GM19395 (cell line): Measurements from ENCODE around the gene FRS3.

ENCODE experiments used
- ATAC-seq: cut with Tn5 transposase; IDR thresholded peaks from one replicate; pipeline ENCODE4 v1.9.1; 2021; ENCODE audit warnings: mild to moderate bottlenecking, moderate library complexity; ENCODE audit not compliant: unreplicated experiment

FRS3 gene

DNA sequence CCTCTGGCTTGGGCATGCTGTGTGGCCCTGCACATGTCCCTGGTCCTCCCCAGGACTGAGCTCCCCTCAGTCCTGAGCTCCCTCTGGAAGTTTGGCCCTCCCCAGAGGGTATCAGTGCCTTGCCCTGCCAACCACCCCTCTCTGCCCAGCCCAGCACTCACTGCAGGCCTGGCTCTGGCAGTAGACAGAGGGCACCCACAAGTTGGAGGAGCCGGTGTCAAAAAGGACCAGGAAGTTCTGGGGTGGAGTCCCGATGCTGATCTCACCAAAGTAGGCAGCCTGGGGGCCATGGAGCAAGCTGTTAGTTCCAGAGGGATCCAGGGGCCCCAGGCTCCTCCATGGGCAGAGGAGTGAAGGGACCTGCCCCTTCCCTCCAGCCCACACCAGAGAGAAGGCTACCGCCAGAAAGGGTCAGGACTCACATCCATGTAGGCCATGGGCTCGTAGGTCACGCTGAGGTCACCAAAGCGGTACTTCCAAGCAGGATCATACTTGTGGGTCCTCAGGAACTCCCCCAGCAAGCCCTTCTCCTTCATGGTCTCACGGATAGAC lies 35.4 kb downstream of the FRS3 start:
- ATAC-seq: no peak

DNA sequence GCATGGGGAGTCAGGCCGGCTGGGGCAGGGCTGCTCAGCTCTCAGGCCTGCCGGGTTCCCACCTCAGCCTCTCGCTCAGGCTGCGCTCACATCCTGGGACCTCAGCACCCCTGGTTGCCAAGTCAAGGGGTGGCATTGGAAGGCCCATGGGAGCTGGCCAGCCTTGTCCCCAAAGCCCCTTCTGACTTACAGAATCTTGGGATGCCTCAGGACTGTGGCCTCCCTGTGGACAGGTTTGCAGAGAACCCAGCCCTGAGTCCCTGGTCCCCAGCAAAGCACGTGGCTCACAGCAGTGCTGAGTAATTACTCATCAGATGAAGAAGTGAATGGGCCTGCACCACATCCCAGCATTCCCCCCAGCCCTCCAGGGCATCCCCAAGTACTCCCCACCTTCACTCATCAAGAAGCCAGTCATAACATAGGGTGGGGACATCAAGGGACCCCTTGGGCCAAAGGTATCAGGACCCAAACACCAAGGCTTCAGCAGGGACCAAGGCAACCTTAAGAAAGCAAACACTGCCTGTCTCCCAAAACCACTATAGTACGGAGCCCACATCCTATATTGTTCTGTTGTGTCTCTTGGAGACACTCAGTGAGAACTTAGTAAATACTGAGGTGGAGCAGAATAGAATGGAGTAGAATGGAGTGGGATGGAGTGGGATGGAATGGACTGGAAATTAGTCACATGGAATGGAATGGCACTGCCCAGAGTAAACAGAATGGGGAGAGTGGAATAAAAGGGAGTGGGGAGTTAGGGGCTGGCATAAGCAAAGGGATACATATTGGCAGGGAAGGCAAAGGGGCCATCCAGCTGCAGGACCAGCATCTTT lies 36.1 kb downstream of the FRS3 start:
- ATAC-seq: no peak

- no peak for ATAC-seq
These were observed 37.8 kb downstream of the FRS3 start for GRCh38 chr6:41741625-41742490.

GRCh38 chr6:41740366-41741162 lies 39.1 kb downstream of the FRS3 start:
- ATAC-seq: no peak

- no peak for ATAC-seq
These were observed 40.7 kb downstream of the FRS3 start for GRCh38 chr6:41739041-41739440.

- no peak for ATAC-seq
These were observed 42.0 kb downstream of the FRS3 start for GRCh38 chr6:41737591-41738130.

- ATAC-seq: no peak
These were observed 42.7 kb downstream of the FRS3 start for GRCh38 chr6:41736800-41737555.

GRCh38 chr6:41736186-41736733 lies 43.4 kb downstream of the FRS3 start:
- ATAC-seq: no peak

DNA sequence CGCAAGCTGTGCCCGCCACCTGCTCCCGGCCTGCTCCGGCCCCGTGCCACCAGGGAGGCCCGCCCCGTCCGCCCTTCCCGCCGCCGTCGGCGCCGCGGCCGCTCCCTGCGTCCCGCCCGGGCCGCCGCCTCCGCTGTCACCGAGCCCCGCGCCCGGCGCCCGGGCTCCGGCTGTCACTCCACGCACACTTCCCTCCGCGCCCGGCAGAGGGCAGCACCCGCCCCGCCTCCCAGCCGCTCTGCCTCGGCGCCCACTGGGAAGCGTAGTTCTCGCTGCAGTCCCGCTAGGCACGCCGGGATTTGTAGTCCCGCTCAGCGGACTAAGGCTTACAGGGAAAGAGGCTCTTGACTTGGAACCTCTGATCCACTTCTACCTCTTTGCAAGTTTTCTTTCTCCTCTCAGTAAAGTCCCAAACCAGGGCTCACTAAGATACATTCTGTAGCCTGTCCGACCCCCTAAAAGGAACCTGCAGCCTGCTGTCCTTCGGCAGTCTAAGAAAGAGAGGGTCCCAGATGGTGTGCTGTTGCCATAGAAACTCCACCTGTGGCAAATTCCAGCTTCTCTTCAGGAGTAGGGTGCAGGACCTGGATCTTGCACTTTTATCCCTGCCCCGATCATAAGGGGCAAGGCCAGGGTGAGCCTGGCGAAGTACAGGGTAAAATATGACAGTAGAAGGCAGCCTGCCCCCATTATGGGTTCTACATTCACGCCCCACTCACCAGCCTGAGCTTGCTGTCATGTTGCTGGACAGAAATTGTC lies 44.1 kb downstream of the FRS3 start, which contains the start of gene TFEB:
Gene TFEB (minus strand): TSS at position 182 of the 759 bp plus-strand sequence. CDS start 44,395 bp downstream, outside the sequence.
- peak; percentile 46 for ATAC-seq

- ATAC-seq: peak; percentile 24
These were observed 44.9 kb downstream of the FRS3 start for GRCh38 chr6:41734666-41735426.

- peak; percentile 42 for ATAC-seq
These were observed 45.7 kb downstream of the FRS3 start for GRCh38 chr6:41733707-41734665.

DNA sequence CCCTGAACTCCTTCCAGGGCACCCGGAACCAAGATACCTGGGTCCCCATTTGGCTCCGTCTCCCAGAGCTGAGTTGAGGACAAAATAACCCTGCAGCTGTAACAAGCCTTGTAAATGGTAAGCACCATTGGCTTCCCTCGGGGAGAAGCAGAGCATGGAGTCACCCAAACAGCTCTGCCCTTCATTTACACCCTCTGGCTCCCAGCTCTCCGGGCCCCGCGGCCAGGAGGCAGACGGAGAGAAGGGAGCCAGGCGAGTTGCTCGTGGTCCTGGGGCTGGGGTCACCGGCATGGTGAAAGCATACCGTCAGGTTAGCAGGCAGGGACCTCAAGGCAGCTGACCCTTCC lies 46.4 kb downstream of the FRS3 start:
- ATAC-seq: no peak

- ATAC-seq: peak; percentile 50
These were observed 46.9 kb downstream of the FRS3 start for GRCh38 chr6:41732591-41733359.

DNA sequence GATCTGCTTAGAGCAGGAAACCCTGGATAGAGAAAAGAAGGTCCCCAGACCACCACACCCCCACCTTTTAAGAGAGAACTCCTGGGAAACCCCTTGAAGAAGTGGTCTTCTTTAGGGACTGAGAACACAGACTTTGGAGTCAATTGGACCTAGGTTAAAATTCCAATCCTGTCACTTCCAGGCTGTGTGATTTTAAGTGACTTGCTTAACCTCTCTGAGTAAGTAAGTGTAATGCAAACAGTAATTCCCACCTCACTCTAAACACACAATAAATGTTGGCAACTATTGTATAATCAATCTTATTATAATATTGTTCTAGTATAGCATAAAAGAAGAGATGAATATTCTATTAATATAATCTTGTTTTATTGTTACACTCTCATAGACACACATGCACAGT lies 47.6 kb downstream of the FRS3 start:
- ATAC-seq: no peak

GRCh38 chr6:41731561-41732086 lies 48.1 kb downstream of the FRS3 start:
- no peak for ATAC-seq
